ENCODE measurements around the gene KRT38.

The KRT38 gene

GRCh38 chr17:41393826-41394225 is 47.0 kb downstream of the KRT38 start:
- no peak for DNase-seq

GRCh38 chr17:41393294-41393693 is 47.5 kb downstream of the KRT38 start:
- DNase-seq = no peak

- no peak for DNase-seq
Observed at GRCh38 chr17:41392278-41392677, 48.5 kb downstream of the KRT38 start.

GRCh38 chr17:41391535-41391934 is 49.2 kb downstream of the KRT38 start:
- DNase-seq = no peak

GRCh38 chr17:41390411-41390938 is 50.3 kb downstream of the KRT38 start:
- DNase-seq = no peak

- no peak for DNase-seq
Observed at GRCh38 chr17:41387670-41388069, 53.1 kb downstream of the KRT38 start.

GRCh38 chr17:41386227-41386626 is 54.6 kb downstream of the KRT38 start:
- DNase-seq = no peak
